GM12875 (cell line): Measurements from ENCODE around the gene KANK2.
"Not testable (repeated sequence)": the region's sequence is repeated elsewhere in the genome, so short reads cannot be mapped to it uniquely, and the experiment has no call there.

Experiments used
- H3K4me3 ChIP-seq: one replicate; pipeline ENCODE4 v1.5.1; 2011; ENCODE audit warnings: low read depth, low read length, control low read depth
- CTCF ChIP-seq: IDR thresholded peaks from 2 replicates; pipeline ENCODE4 v1.5.1; 2011; ENCODE audit warnings: low read depth, mild to moderate bottlenecking, control low read depth, inconsistent platforms, low read length, moderate library complexity, borderline replicate concordance; ENCODE audit not compliant: insufficient read depth

Gene KANK2

GRCh38 chr19:11191273-11191755, 6.0 kb downstream of the KANK2 start:
- no peak for TF ChIP-seq CTCF

GRCh38 chr19:11190501-11190900, 6.8 kb downstream of the KANK2 start:
- TF ChIP-seq CTCF: no peak
- no peak overlapping the region for H3K4me3 ChIP-seq

More at GRCh38 chr19:11191273-11191755, 6.0 kb downstream of the KANK2 start:
- H3K4me3 ChIP-seq: no peak overlapping the region

- H3K4me3 ChIP-seq: no peak overlapping the region
- TF ChIP-seq CTCF: no peak
Measured at GRCh38 chr19:11187441-11187840, 9.9 kb downstream of the KANK2 start.

- TF ChIP-seq CTCF: no peak
- no peak overlapping the region for H3K4me3 ChIP-seq
Measured at GRCh38 chr19:11182994-11183393, 14.4 kb downstream of the KANK2 start.

GRCh38 chr19:11181488-11181887, 15.9 kb downstream of the KANK2 start:
- no peak overlapping the region for H3K4me3 ChIP-seq
- TF ChIP-seq CTCF: no peak

- not testable (repeated sequence) for H3K4me3 ChIP-seq
Measured at GRCh38 chr19:11180975-11181374, 16.4 kb downstream of the KANK2 start.

GRCh38 chr19:11180346-11180745, 17.0 kb downstream of the KANK2 start:
- no peak overlapping the region for H3K4me3 ChIP-seq
- no peak for TF ChIP-seq CTCF
